Measurements from ENCODE around the gene HAUS7.

- TF ChIP-seq, protein P1, sequence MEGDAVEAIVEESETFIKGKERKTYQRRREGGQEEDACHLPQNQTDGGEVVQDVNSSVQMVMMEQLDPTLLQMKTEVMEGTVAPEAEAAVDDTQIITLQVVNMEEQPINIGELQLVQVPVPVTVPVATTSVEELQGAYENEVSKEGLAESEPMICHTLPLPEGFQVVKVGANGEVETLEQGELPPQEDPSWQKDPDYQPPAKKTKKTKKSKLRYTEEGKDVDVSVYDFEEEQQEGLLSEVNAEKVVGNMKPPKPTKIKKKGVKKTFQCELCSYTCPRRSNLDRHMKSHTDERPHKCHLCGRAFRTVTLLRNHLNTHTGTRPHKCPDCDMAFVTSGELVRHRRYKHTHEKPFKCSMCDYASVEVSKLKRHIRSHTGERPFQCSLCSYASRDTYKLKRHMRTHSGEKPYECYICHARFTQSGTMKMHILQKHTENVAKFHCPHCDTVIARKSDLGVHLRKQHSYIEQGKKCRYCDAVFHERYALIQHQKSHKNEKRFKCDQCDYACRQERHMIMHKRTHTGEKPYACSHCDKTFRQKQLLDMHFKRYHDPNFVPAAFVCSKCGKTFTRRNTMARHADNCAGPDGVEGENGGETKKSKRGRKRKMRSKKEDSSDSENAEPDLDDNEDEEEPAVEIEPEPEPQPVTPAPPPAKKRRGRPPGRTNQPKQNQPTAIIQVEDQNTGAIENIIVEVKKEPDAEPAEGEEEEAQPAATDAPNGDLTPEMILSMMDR (conservative IDR thresholded peaks at IDR 0.05) = no peak
- no peak for TF ChIP-seq ZFX (IDR thresholded peaks at IDR 0.05)
Observed at GRCh38 chrX:153408221-153408721, 62.1 kb downstream of the HAUS7 start.

All from C4-2B (cell line).